Stimulated activated effector memory CD8-positive, alpha-beta T cell treated with anti-CD3 and anti-CD28 coated beads, Interleukin-12 subunit alpha, Interleukin-12 subunit beta, amount 100 ng/mL, for 72 hours (primary cell): ENCODE measurements around the gene MYO7B.

Experiments
- ATAC-seq: fragments of 150-1000 bp; cut with Tn5 transposase; 2 replicates; pipeline ENCODE4 v1.10.0; 2021
- DNase-seq, 2 donors: peaks; one replicate each; pipeline ENCODE4 v3.0.0; 2021 to 2022; ENCODE audit warnings: low spot score in 2 of 2
- H3K27ac Mint-ChIP-seq: one replicate; pipeline ENCODE4 v1.8.0; 2022; ENCODE audit warnings: mild to moderate bottlenecking, mixed read lengths
- H3K36me3 Mint-ChIP-seq: one replicate; pipeline ENCODE4 v1.8.0; 2022; ENCODE audit warnings: mild to moderate bottlenecking, mixed read lengths
- H3K4me1 Mint-ChIP-seq: one replicate; pipeline ENCODE4 v1.8.0; 2022; ENCODE audit warnings: mixed read lengths
- H3K4me3 Mint-ChIP-seq: one replicate; pipeline ENCODE4 v1.8.0; 2022; ENCODE audit warnings: mild to moderate bottlenecking, mixed read lengths
- H3K9me3 Mint-ChIP-seq: one replicate; pipeline ENCODE4 v1.8.0; 2022; ENCODE audit warnings: mixed read lengths

Gene MYO7B

GRCh38 chr2:127658641-127659407, 123.3 kb downstream of the MYO7B start:
- H3K36me3 Mint-ChIP-seq, result no peaks in the 10 kb centered on the region
- no peak for ATAC-seq
- no peak overlapping the region for H3K4me3 Mint-ChIP-seq
- peaks cover 6% of the 10 kb centered on the region for H3K4me1 Mint-ChIP-seq
- H3K9me3 Mint-ChIP-seq, result no peaks in the 10 kb centered on the region
- no peak overlapping the region for H3K27ac Mint-ChIP-seq
- no peak for DNase-seq

- Mint-ChIP-seq H3K27ac (no peak overlapping the region), H3K4me1 (peaks cover 7% of the 10 kb centered on the region), H3K4me3 (no peak overlapping the region), H3K9me3 (no peaks in the 10 kb centered on the region), H3K36me3 (no peaks in the 10 kb centered on the region)
- DNase-seq (no peak), ATAC-seq (no peak)
Observed at GRCh38 chr2:127659408-127660290, 124.2 kb downstream of the MYO7B start.

- no peaks in the 10 kb centered on the region for H3K36me3 Mint-ChIP-seq
- peaks cover 7% of the 10 kb centered on the region for H3K4me1 Mint-ChIP-seq
- no peak for DNase-seq
- H3K4me3 Mint-ChIP-seq, result no peak overlapping the region
- H3K9me3 Mint-ChIP-seq, result no peaks in the 10 kb centered on the region
- no peak for ATAC-seq
- H3K27ac Mint-ChIP-seq, result no peak overlapping the region
Observed at GRCh38 chr2:127660291-127660578, 124.8 kb downstream of the MYO7B start.

- Mint-ChIP-seq H3K36me3 (no peaks in the 10 kb centered on the region), H3K27ac (no peak overlapping the region), H3K9me3 (no peaks in the 10 kb centered on the region), H3K4me1 (peaks cover 7% of the 10 kb centered on the region), H3K4me3 (no peak overlapping the region)
- ATAC-seq (no peak), DNase-seq (no peak)
Observed at GRCh38 chr2:127661072-127661649, 125.7 kb downstream of the MYO7B start.

- Mint-ChIP-seq H3K4me1 (peaks cover 7% of the 10 kb centered on the region), H3K9me3 (no peaks in the 10 kb centered on the region), H3K36me3 (no peaks in the 10 kb centered on the region), H3K4me3 (no peak overlapping the region), H3K27ac (no peak overlapping the region)
- no peak for ATAC-seq
- no peak for DNase-seq
Observed at GRCh38 chr2:127661949-127662510, 126.5 kb downstream of the MYO7B start.

- Mint-ChIP-seq H3K4me1 (peaks cover 7% of the 10 kb centered on the region), H3K9me3 (no peaks in the 10 kb centered on the region), H3K36me3 (no peaks in the 10 kb centered on the region), H3K4me3 (no peak overlapping the region), H3K27ac (no peak overlapping the region)
- ATAC-seq, result no peak
- no peak for DNase-seq
Observed at GRCh38 chr2:127662937-127663565, 127.6 kb downstream of the MYO7B start.

- no peak for ATAC-seq
- Mint-ChIP-seq H3K4me3 (no peak overlapping the region), H3K27ac (no peak overlapping the region), H3K4me1 (peaks cover 7% of the 10 kb centered on the region), H3K36me3 (no peaks in the 10 kb centered on the region), H3K9me3 (no peaks in the 10 kb centered on the region)
- DNase-seq, result no peak
Observed at GRCh38 chr2:127663566-127664064, 128.1 kb downstream of the MYO7B start.

- H3K36me3 Mint-ChIP-seq, result no peaks in the 10 kb centered on the region
- DNase-seq, result no peak
- no peaks in the 10 kb centered on the region for H3K9me3 Mint-ChIP-seq
- H3K27ac Mint-ChIP-seq, result no peak overlapping the region
- H3K4me3 Mint-ChIP-seq, result no peak overlapping the region
- H3K4me1 Mint-ChIP-seq, result peaks cover 7% of the 10 kb centered on the region
- no peak for ATAC-seq
Observed at GRCh38 chr2:127664065-127664894, 128.8 kb downstream of the MYO7B start.

GRCh38 chr2:127664895-127665225, 129.4 kb downstream of the MYO7B start:
- no peak for DNase-seq
- no peak overlapping the region for H3K27ac Mint-ChIP-seq

GRCh38 chr2:127665267-127665893, 129.9 kb downstream of the MYO7B start:
- no peak overlapping the region for H3K4me3 Mint-ChIP-seq
- ATAC-seq (no peak), DNase-seq (no peak)

More at GRCh38 chr2:127664895-127665225, 129.4 kb downstream of the MYO7B start:
- no peak overlapping the region for H3K4me3 Mint-ChIP-seq
- no peaks in the 10 kb centered on the region for H3K9me3 Mint-ChIP-seq
- no peaks in the 10 kb centered on the region for H3K36me3 Mint-ChIP-seq
- H3K4me1 Mint-ChIP-seq, result peaks cover 7% of the 10 kb centered on the region
- ATAC-seq, result no peak

GRCh38 chr2:127669056-127669455, 133.6 kb downstream of the MYO7B start:
- peaks cover 6% of the 10 kb centered on the region for H3K4me1 Mint-ChIP-seq
- no peak overlapping the region for H3K27ac Mint-ChIP-seq
- H3K9me3 Mint-ChIP-seq, result no peaks in the 10 kb centered on the region
- ATAC-seq, result no peak
- no peaks in the 10 kb centered on the region for H3K36me3 Mint-ChIP-seq
- DNase-seq, result no peak
- no peak overlapping the region for H3K4me3 Mint-ChIP-seq

More at GRCh38 chr2:127665267-127665893, 129.9 kb downstream of the MYO7B start:
- no peaks in the 10 kb centered on the region for H3K36me3 Mint-ChIP-seq
- no peak overlapping the region for H3K27ac Mint-ChIP-seq
- H3K4me1 Mint-ChIP-seq, result peaks cover 7% of the 10 kb centered on the region
- no peaks in the 10 kb centered on the region for H3K9me3 Mint-ChIP-seq

- Mint-ChIP-seq H3K4me3 (no peak overlapping the region), H3K9me3 (no peaks in the 10 kb centered on the region), H3K4me1 (peaks cover 11% of the 10 kb centered on the region), H3K36me3 (no peaks in the 10 kb centered on the region), H3K27ac (no peak overlapping the region)
- DNase-seq (no peak), ATAC-seq (no peak)
Observed at GRCh38 chr2:127670055-127670956, 134.8 kb downstream of the MYO7B start.

- DNase-seq (no peak), ATAC-seq (no peak)
- H3K4me1 Mint-ChIP-seq, result peaks cover 11% of the 10 kb centered on the region
- H3K27ac Mint-ChIP-seq, result no peak overlapping the region
- no peak overlapping the region for H3K4me3 Mint-ChIP-seq
- no peaks in the 10 kb centered on the region for H3K36me3 Mint-ChIP-seq
- no peaks in the 10 kb centered on the region for H3K9me3 Mint-ChIP-seq
Observed at GRCh38 chr2:127670957-127671290, 135.4 kb downstream of the MYO7B start.
